Ovary (tissue), 3 donors: ENCODE measurements around the gene ZNF576.

ENCODE experiments used
- CTCF ChIP-seq, 3 donors: fragments of 450-650 bp in 2 of 3; fragments of 200-600 bp in 1 of 3; IDR thresholded peaks; one replicate each; pipeline versions ENCODE4 v1.5.1 to v1.8.0; 2016 to 2022; ENCODE audit warnings: antibody characterized with exemption in 3 of 3, mild to moderate bottlenecking in 1 of 3
- POLR2A ChIP-seq: fragments of 450-650 bp; IDR thresholded peaks from one replicate; pipeline ENCODE4 v1.6.1; 2017; ENCODE audit warnings: antibody characterized with exemption, mild to moderate bottlenecking, moderate library complexity
- donor health status: DM: no; HTN: no; CAD: no.

- TF ChIP-seq CTCF (IDR thresholded peaks at IDR 0.05) (no peak), POLR2A (no peak)
Observed at GRCh38 chr19:43638214-43638994, 42.0 kb downstream of the ZNF576 start.
